ENCODE measurements around the gene FIP1L1.
A peak's percentile ranks its signal among the peaks of the same experiment; 100 is the strongest.
"Not testable (repeated sequence)": the region's sequence is repeated elsewhere in the genome, so short reads cannot be mapped to it uniquely, and the experiment has no call there.

Gene FIP1L1

DNA sequence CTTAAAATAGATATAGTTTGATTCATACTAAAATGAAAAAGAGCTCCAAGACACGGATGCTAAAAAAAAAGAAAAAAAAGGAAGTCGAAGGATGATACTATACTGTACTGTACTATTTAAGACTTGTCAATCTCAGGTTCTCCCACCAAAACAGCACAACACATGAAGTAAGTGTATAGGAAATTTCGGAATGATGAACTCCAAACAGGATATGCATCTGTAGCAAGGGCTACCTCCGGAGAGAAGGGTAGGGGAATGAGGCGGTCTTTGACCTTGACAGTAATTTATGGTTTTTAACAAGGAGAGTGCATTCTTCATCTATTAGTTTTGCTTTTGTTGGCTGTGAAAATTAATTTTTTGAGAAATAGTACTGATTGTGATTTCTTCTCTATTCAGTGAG is 541 bp upstream of the FIP1L1 start:
- TF ChIP-seq, protein P1, sequence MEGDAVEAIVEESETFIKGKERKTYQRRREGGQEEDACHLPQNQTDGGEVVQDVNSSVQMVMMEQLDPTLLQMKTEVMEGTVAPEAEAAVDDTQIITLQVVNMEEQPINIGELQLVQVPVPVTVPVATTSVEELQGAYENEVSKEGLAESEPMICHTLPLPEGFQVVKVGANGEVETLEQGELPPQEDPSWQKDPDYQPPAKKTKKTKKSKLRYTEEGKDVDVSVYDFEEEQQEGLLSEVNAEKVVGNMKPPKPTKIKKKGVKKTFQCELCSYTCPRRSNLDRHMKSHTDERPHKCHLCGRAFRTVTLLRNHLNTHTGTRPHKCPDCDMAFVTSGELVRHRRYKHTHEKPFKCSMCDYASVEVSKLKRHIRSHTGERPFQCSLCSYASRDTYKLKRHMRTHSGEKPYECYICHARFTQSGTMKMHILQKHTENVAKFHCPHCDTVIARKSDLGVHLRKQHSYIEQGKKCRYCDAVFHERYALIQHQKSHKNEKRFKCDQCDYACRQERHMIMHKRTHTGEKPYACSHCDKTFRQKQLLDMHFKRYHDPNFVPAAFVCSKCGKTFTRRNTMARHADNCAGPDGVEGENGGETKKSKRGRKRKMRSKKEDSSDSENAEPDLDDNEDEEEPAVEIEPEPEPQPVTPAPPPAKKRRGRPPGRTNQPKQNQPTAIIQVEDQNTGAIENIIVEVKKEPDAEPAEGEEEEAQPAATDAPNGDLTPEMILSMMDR (conservative IDR thresholded peaks at IDR 0.05; ENCODE audit: low read depth, low read length) = no peak
- no peak for DNase-seq (ENCODE audit: low read depth)
- H3K4me3 ChIP-seq (ENCODE audit: low read length) = peak overlapping the region; percentile 87

DNA sequence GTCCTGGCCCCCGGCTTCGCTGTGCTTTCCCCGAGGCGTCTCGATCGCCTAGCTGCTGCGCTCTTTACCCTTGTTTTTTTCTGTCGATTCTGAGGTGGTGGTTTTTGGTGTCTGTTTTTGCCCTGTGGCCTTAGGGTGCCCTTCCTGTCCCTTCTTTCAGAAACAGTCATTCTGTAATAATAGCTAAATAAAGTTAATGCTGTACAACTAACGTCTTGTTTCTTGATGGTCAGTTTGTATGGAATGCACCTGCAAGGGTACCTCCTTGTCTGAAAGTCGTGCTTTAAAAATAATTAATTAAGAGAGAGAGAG is 686 bp downstream of the FIP1L1 start:
- peak overlapping the region; percentile 87 for H3K4me3 ChIP-seq (ENCODE audit: low read length)
- TF ChIP-seq, protein P1 (conservative IDR thresholded peaks at IDR 0.05; ENCODE audit: low read depth, low read length) = no peak
- no peak for DNase-seq (ENCODE audit: low read depth)

DNA sequence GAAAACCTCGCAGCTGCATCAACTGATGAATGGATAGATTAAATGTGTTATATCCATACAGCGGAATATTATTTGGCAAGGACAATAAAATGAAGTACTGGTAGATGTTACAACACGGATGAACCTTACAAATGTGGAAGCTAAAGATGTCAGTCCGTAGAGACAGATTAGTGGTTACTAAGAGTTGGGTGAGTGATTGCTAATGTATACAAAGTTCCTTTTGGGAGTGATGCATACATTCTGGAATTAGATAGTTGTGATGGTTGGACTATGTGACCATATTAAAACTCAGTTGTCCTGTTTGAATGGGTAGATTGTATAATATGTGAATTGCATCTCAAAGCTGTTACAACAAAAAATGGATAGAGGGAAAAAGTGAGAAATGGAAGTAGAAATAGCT is 2.8 kb downstream of the FIP1L1 start:
- DNase-seq (ENCODE audit: low read depth) = no peak
- H3K4me3 ChIP-seq (ENCODE audit: low read length) = no peak overlapping the region
- TF ChIP-seq, protein P1 (conservative IDR thresholded peaks at IDR 0.05; ENCODE audit: low read depth, low read length) = no peak

DNA sequence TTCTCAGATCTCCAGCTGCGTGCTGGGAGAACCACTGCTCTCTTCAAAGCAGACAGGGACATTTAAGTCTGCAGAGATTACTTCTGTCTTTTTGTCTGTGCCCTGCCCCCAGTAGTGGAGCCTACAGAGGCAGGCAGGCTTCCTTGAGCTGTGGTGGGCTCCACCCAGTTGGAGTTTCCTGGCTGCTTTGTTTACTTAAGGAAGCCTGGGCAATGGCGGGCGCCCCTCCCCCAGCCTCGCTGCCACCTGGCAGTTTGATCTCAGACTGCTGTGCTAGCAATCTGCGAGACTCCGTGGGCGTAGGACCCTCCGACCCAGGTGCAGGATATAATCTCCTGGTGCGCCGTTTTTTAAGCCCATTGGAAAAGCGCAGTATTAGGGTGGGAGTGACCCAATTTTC is 32.0 kb downstream of the FIP1L1 start:
- DNase-seq (ENCODE audit: low read depth) = not testable (repeated sequence)

DNA sequence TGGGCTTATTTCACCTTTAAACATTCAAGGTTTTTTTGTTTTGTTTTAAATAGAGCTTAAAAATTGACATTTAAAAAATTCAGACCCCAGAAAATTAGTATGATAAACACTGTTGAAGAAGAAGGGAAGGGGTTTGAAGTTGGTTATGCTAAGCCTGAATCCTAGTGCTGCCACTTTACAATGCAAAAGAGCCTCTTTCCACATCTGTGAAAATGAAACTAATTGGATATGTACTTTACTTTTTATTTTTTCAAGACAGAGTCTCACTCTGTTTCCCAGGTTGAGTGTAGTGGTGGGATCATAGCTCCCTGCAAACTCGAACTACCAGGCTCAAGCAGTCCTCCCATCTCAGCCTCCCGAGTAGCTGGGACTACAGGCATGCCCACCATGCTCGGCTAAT is 41.8 kb downstream of the FIP1L1 start:
- H3K4me3 ChIP-seq (ENCODE audit: low read length) = no peak overlapping the region
- no peak for DNase-seq (ENCODE audit: low read depth)
- TF ChIP-seq, protein P1 (conservative IDR thresholded peaks at IDR 0.05; ENCODE audit: low read depth, low read length) = no peak

More for the DNA sequence above, 32.0 kb downstream of the FIP1L1 start:
- H3K4me3 ChIP-seq (ENCODE audit: low read length) = not testable (repeated sequence)

DNA sequence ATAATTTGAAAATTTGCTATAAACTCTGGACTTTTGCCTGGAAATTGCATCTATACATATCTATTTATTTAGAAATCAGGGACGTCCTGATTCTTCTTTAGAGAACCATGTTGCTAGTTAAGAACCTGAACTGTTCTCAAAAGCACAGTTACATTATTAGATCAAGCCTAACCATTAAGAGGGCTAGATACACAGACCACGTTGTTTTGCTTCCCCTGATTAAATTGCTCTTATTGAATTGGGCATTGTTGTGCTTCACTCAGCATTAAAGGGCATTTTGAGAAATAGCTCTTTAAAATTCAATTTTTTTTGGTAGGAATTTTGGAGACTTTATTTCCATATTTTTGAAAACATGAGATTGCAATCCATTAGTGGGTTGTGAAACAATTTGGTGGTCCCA is 44.4 kb downstream of the FIP1L1 start:
- no peak overlapping the region for H3K4me3 ChIP-seq (ENCODE audit: low read length)
- DNase-seq (ENCODE audit: low read depth) = no peak
- TF ChIP-seq, protein P1 (conservative IDR thresholded peaks at IDR 0.05; ENCODE audit: low read depth, low read length) = no peak

DNA sequence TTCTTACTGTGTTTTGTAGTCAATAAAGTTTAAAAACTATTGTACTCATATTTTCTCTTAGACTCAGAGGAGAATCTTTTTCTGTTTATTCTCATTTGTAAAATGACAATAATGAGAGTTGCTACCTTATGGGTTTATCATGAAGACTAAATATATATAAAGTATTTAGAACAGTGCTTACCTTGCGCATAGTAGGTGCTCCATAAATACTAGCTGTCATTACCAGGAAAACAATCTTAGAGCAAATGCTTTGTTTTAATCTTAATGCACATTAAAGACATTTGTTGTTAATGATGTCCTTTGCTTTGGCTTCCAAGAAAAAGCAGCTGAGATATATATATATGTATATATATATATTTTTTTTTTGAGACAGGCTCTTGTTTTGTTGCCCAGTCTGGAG is 44.9 kb downstream of the FIP1L1 start:
- no peak for DNase-seq (ENCODE audit: low read depth)
- TF ChIP-seq, protein P1 (conservative IDR thresholded peaks at IDR 0.05; ENCODE audit: low read depth, low read length) = no peak
- no peak overlapping the region for H3K4me3 ChIP-seq (ENCODE audit: low read length)

DNA sequence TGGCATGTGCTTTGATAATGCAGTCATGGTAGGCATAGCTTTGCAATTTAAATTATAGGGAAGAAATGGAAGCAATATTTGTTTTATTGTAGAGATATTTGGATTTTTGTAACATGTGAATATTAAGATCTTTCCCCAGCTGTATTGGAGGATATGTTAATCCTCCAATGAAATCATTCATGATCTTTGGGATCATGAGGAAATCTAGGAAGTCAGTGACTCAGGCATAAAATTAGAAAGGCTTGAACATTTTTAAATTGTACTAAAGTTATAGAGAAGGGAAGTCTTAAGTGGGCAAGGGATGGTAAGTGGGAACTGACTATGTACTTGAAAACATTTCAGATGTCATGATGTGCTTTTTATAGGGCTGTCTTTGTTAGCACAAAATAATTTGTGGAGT is 46.8 kb downstream of the FIP1L1 start:
- no peak overlapping the region for H3K4me3 ChIP-seq (ENCODE audit: low read length)
- TF ChIP-seq, protein P1 (conservative IDR thresholded peaks at IDR 0.05; ENCODE audit: low read depth, low read length) = no peak
- no peak for DNase-seq (ENCODE audit: low read depth)

Data from retinal pigment epithelial cell (primary cell).